Thymus (tissue), 11 donors: ENCODE data around the gene ADSS1. TPM values are rescaled to one million over a fixed set of nuclear protein-coding genes. Genes with fewer than 3 reads are reported as not detected.

Source experiments
- DNase-seq, 9 donors: peaks; one replicate each; pipeline ENCODE4 v3.0.0-alpha.2; 2013; ENCODE audit warnings: low spot score in 9 of 9, low read depth in 6 of 9, missing footprints in 1 of 9
- H3K27ac ChIP-seq, 2 donors: one replicate each; pipeline ENCODE4 v1.5.1; 2013; ENCODE audit warnings: control low read depth in 1 of 2, low read depth in 1 of 2, low read length in 1 of 2, mild to moderate bottlenecking in 1 of 2, moderate library complexity in 1 of 2
- H3K27me3 ChIP-seq, 2 donors: one replicate each; pipeline ENCODE4 v1.5.1; 2013; ENCODE audit warnings: low read length in 1 of 2; ENCODE audit not compliant: control insufficient read depth in 2 of 2, insufficient read depth in 1 of 2
- H3K36me3 ChIP-seq, 2 donors: one replicate each; pipeline ENCODE4 v1.5.1; 2013; ENCODE audit warnings: low read length in 1 of 2, mild to moderate bottlenecking in 1 of 2, moderate library complexity in 1 of 2; ENCODE audit not compliant: control insufficient read depth in 2 of 2, insufficient read depth in 2 of 2
- H3K4me1 ChIP-seq, 2 donors: one replicate each; pipeline ENCODE4 v1.5.1; 2013; ENCODE audit warnings: low read length in 2 of 2; ENCODE audit not compliant: control insufficient read depth in 2 of 2, insufficient read depth in 2 of 2
- H3K4me3 ChIP-seq, 2 donors: one replicate each; pipeline ENCODE4 v1.5.1; 2013; ENCODE audit warnings: low read length in 2 of 2, control low read depth in 1 of 2, mild to moderate bottlenecking in 1 of 2
- H3K9me3 ChIP-seq, 2 donors: one replicate each; pipeline ENCODE4 v1.5.1; 2013; ENCODE audit warnings: low read length in 1 of 2, mild to moderate bottlenecking in 1 of 2; ENCODE audit not compliant: control insufficient read depth in 2 of 2, insufficient read depth in 1 of 2
- WGBS: extraction: QIAGEN DNeasy Blood & Tissue Kit; methylation state at CpG from one replicate; pipeline ENCODE4 v1.1.7; 2013; 5-methylcytosine and 5-hydroxymethylcytosine counted together
- polyA plus RNA-seq: library from polyadenylated mRNA; stranded (reverse); fragments of 200-250 nt; gene quantifications from one replicate; pipeline ENCODE4 v1.2.3, GENCODE V29; 2013
- total RNA-seq: library from RNA; stranded (reverse); fragments of 120-200 nt; gene quantifications from one replicate; pipeline ENCODE4 v1.2.4, GENCODE V29; 2013
- donor health status: healthy.

ADSS1 gene
- total and polyA plus RNA-seq, 2 donors, result 2.5 to 4.0 TPM

GRCh38 chr14:104719343-104719742 is 4.7 kb upstream of the ADSS1 start:
- WGBS, result 98% methylated on average over 15 of the region's 15 CpGs
- peaks cover 14 to 28% of the 10 kb centered on the region in 2 donors for H3K36me3 ChIP-seq

DNA sequence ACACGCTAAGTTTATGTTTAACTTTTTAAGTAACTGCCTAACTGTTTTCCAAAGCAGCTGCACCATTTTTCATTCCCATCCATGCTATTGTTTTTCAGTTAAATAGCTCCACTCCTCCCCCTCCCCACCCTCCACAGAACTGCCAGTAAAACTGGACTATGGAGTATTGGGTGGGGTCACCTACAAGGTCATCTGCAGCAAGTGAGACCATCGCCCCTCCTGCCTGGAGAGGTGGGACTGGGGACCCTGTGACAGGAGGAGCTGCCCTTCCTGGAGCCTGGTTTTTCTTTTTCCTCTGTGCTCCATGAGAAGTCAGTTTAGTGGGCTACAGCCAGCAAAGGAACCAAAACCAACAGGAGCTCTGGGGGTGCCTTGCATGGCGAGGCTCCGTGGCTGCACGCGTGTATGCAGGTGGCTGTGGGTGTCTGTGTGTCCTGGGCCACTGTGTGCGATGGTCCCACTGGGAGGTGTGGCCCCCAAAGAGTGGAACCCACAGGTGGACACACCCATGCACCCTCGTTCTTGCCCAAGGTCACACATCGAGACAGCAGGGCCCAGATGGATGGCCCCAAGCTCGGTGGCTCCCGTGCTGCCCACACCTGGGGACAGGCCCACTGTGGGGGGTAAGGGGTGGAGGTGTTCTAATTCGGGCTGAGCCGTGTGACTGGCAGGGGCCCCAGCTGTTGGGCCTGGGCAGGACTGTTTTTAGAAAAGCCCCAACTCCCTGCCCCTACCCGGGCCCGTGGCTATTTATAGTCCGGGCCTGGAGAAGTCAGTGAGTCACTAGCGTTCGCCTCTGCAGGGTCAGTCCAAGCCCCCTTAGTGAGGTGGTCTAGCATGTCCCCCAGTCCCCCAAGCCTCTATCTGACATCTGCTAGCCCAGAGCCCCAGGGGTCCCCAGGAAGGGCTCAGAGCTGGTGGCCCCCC is 2.3 kb upstream of the ADSS1 start:
- Histone ChIP-seq H3K36me3 (peaks cover 8 to 16% of the 10 kb centered on the region in 2 donors), H3K27ac (no peak overlapping the region), H3K4me3 (no peak overlapping the region), H3K4me1 (peaks cover 0 to 6% of the 10 kb centered on the region in 2 donors), H3K27me3 (peaks cover 17 to 34% of the 10 kb centered on the region in 2 donors), H3K9me3 (no peaks in the 10 kb centered on the region)
- DNase-seq, result no peak
- 95% methylated on average over 18 of the region's 18 CpGs for WGBS

More at GRCh38 chr14:104719343-104719742, 4.7 kb upstream of the ADSS1 start:
- no peak for DNase-seq
- no peaks in the 10 kb centered on the region for H3K9me3 ChIP-seq
- H3K27me3 ChIP-seq, result peaks cover 8 to 9% of the 10 kb centered on the region in 2 donors
- no peak overlapping the region for H3K4me3 ChIP-seq
- no peak overlapping the region for H3K27ac ChIP-seq
- H3K4me1 ChIP-seq, result peaks cover 0 to 4% of the 10 kb centered on the region in 2 donors

- DNase-seq, result peak in 1 of 9 donors; percentile 17
- Histone ChIP-seq H3K4me1 (peaks cover 0 to 6% of the 10 kb centered on the region in 2 donors), H3K9me3 (no peaks in the 10 kb centered on the region), H3K27me3 (peaks cover 17 to 40% of the 10 kb centered on the region in 2 donors), H3K27ac (no peak overlapping the region), H3K36me3 (peaks cover 8 to 16% of the 10 kb centered on the region in 2 donors), H3K4me3 (peak overlapping the region in 1 of 2 donors; percentile 60)
- WGBS, result 60% methylated on average over 26 of the region's 26 CpGs
Observed at GRCh38 chr14:104722938-104723650, 935 bp upstream of the ADSS1 start.

DNA sequence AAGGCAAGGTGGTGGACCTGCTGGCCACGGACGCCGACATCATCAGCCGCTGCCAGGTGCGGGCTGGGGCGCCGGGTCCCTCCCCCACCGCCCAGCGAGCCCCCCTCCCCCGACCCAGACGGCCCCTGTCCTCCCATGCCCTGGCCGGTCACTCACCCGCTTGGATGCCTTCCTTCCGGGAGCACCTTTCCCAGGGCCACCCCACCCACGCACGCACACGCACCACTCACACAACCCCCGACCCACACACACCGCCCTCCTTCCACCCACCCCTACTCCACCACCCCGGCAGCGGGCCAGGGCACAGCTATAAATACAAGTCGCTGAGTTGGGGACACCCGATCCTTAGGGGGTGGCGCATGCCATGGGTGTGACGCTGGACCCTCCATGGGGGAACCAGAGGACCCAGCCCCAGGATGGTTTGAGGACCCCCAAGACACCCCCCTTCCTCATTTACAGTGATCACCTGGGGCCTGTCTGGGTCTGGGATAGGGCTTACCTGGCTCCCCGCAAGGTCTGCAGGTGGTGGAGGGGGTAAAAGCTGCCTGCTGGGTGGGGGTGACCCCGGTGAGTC is 465 bp downstream of the ADSS1 start:
- DNase-seq, result no peak
- Histone ChIP-seq H3K27ac (no peak overlapping the region), H3K4me1 (peaks cover 0 to 6% of the 10 kb centered on the region in 2 donors)

DNA sequence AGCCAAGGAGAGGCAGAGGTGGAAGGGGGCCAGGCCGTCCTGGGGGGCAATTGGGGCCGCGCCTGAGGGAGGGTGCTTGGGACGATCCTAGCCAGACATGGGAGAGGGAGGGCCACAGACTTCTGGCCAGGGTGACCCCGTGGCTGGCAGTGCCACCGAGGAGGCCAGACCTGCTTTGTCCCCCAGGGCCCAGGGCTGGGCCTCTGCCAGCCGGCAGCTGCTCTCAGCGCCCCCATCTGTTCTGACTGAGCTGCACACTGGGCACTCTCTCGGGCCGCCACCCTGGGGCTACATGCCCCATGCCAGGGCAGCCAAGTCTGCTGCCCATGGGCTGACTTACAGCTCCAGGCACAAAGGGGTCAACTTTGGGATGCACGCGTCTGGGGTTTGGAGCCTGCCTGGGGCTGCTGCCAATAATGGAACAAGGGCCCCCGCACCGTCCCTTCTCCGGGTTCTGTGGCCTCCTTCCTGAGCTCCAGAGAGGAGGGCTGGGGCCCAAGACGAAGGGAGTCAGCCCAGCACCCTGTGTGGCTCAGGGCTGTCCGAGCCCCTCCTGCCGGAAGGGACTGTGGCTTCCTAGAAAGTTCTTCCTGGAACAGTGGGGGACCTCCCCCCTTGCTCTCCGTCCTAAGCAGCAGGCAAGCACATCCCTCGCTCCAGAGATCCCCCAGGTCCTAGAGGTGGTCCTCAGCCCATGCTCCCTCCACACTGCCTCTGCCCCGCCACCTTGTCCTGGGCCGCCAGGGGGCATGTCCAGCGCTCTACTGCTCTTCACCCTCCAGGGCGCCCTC is 1.1 kb downstream of the ADSS1 start:
- Histone ChIP-seq H3K36me3 (peaks cover 0 to 3% of the 10 kb centered on the region in 2 donors), H3K27ac (no peak overlapping the region), H3K4me1 (peaks cover 0 to 6% of the 10 kb centered on the region in 2 donors), H3K9me3 (no peaks in the 10 kb centered on the region), H3K27me3 (peaks cover 17 to 46% of the 10 kb centered on the region in 2 donors), H3K4me3 (no peak overlapping the region)
- no peak for DNase-seq
- 81% methylated on average over 24 of the region's 24 CpGs for WGBS

More for the DNA sequence above, 465 bp downstream of the ADSS1 start:
- Histone ChIP-seq H3K9me3 (no peaks in the 10 kb centered on the region), H3K36me3 (peaks cover under 1 to 7% of the 10 kb centered on the region in 2 donors), H3K4me3 (peak overlapping the region; percentile 53 to 60), H3K27me3 (peaks cover 17 to 46% of the 10 kb centered on the region in 2 donors)
- WGBS, result 10% methylated on average over 27 of the region's 27 CpGs

DNA sequence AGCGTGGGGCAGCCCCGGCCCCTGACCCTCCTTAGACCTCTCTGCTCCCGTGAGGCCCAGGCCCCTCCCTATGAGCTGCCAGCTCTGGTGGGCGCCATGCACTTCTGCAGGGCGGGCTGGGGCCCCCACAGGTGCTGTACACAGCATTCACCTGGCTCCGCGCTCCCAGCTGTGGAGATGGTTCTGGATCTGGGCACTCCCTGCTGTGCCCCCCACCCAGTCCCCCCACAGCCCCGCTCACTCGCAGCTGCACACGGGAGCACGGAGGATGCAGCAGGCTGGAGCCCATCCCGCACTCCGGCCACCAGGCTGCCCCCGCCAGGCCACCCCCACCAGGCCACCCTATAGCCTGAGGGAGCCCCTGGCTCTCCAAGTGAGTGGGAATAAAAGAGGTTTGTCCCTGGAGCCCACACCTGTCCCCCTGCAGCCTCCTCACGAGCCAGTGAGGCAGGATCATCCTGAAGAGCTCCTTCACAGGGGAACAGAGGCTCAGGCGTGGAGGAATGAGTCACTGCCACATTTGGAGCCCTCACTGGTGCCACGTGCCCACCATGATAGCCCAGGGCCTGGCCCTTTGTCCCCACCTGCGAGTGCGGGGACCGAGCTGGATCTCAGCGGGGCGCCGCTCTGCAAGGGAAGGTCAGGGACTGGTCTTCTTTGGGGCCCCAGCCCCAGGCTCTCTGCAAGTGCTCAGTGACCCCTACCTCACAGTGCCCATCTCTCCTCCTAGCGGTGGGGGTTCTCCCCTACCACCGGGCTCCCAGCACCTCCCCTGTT is 1.9 kb downstream of the ADSS1 start:
- H3K27ac ChIP-seq, result no peak overlapping the region
- peaks cover 0 to 3% of the 10 kb centered on the region in 2 donors for H3K36me3 ChIP-seq
- no peak for DNase-seq
- H3K4me3 ChIP-seq, result no peak overlapping the region
- WGBS, result 95% methylated on average over 25 of the region's 25 CpGs
- peaks cover 0 to 6% of the 10 kb centered on the region in 2 donors for H3K4me1 ChIP-seq
- no peaks in the 10 kb centered on the region for H3K9me3 ChIP-seq
- H3K27me3 ChIP-seq, result peaks cover 17 to 46% of the 10 kb centered on the region in 2 donors

GRCh38 chr14:104726600-104727451 is 2.8 kb downstream of the ADSS1 start:
- H3K36me3 ChIP-seq, result peaks cover 0 to 1% of the 10 kb centered on the region in 2 donors
- no peak overlapping the region for H3K4me3 ChIP-seq
- WGBS, result 94% methylated on average over 21 of the region's 21 CpGs
- H3K27ac ChIP-seq, result no peak overlapping the region
- peaks cover 17 to 46% of the 10 kb centered on the region in 2 donors for H3K27me3 ChIP-seq
- H3K9me3 ChIP-seq, result no peaks in the 10 kb centered on the region
- DNase-seq, result no peak
- H3K4me1 ChIP-seq, result peaks cover 0 to 6% of the 10 kb centered on the region in 2 donors
